GM23338 (cell line): Measurements from ENCODE around the gene SCNN1A.

Experiments
- CTCF ChIP-seq, 2 experiments: fragments of 200-600 bp in 1 of 2; sonication (generic) in 1 of 2; conservative IDR thresholded peaks; 2 replicates each; pipeline versions ENCODE4 v1.5.1 to v1.6.1; 2016 to 2017; ENCODE audit warnings: antibody characterized with exemption in 2 of 2, low read depth in 2 of 2, mild to moderate bottlenecking in 2 of 2, moderate library complexity in 1 of 2
- ETS1 ChIP-seq: IDR thresholded peaks from 2 replicates; pipeline ENCODE4 v1.6.1; 2016; ENCODE audit warnings: antibody characterized with exemption
- EZH2 ChIP-seq: fragments of 200-600 bp; sonication (generic); IDR thresholded peaks from one replicate; pipeline ENCODE4 v1.8.0; 2017; ENCODE audit warnings: antibody characterized with exemption, mild to moderate bottlenecking, low read depth; ENCODE audit not compliant: unreplicated experiment
- EZH2phosphoT487 ChIP-seq: fragments of 200-600 bp; sonication (generic); IDR thresholded peaks from one replicate; pipeline ENCODE4 v1.8.1; 2018; ENCODE audit warnings: antibody characterized with exemption; ENCODE audit not compliant: unreplicated experiment
- NANOG ChIP-seq: IDR thresholded peaks from 2 replicates; pipeline ENCODE4 v1.6.1; 2016; ENCODE audit warnings: antibody characterized with exemption, borderline replicate concordance
- POLR2AphosphoS5 ChIP-seq: IDR thresholded peaks from 2 replicates; pipeline ENCODE4 v1.6.1; 2016; ENCODE audit warnings: antibody characterized with exemption, low read depth
- REST ChIP-seq: IDR thresholded peaks from one replicate; pipeline ENCODE4 v1.6.1; 2018; ENCODE audit warnings: antibody characterized with exemption; ENCODE audit not compliant: unreplicated experiment

GRCh38 chr12:6354495-6355393 is 20.6 kb downstream of the SCNN1A start:
- TF ChIP-seq CTCF (conservative IDR thresholded peaks at IDR 0.05; ENCODE audit: low read depth in 2 of 2): peak in 1 of 2 experiments; percentile 29; a peak in 2 of 4 replicates
- TF ChIP-seq POLR2AphosphoS5: no peak
- TF ChIP-seq REST: no peak
- TF ChIP-seq NANOG: no peak
- TF ChIP-seq ETS1: no peak
- no peak for TF ChIP-seq EZH2
- TF ChIP-seq EZH2phosphoT487: no peak
